K562 (cell line): ENCODE data around the gene UBR4. TPM values are rescaled to one million over a fixed set of nuclear protein-coding genes. Genes with fewer than 3 reads are reported as not detected.

Experiments
- EZH2 ChIP-seq: IDR thresholded peaks from 2 replicates; pipeline ENCODE4 v1.6.1; 2012; ENCODE audit warnings: low read depth, mild to moderate bottlenecking, inconsistent platforms, low read length, borderline replicate concordance
- TEAD4 ChIP-seq, 2 experiments: sonication (generic) in 1 of 2; formaldehyde crosslinking in 1 of 2; IDR thresholded peaks; 2 replicates each; pipeline versions ENCODE4 v1.6.1 to v1.8.0; 2012 to 2022; ENCODE audit warnings: borderline replicate concordance in 1 of 2, inconsistent platforms in 1 of 2, low read length in 1 of 2, mild to moderate bottlenecking in 1 of 2, missing genetic modification reagents in 1 of 2
- YY1 ChIP-seq, 3 experiments: IDR thresholded peaks; 2 replicates each; pipeline ENCODE4 v1.6.1; 2011; ENCODE audit warnings: low read length in 2 of 3, mild to moderate bottlenecking in 2 of 3, moderate library complexity in 2 of 3, borderline replicate concordance in 1 of 3, control low read depth in 1 of 3, low read depth in 1 of 3; ENCODE audit not compliant: insufficient read depth in 3 of 3, insufficient replicate concordance in 2 of 3, control insufficient read depth in 1 of 3, insufficient read length in 1 of 3; ENCODE audit errors: extremely low read depth in 1 of 3
- ZEB2 ChIP-seq: fragments of 450-650 bp; IDR thresholded peaks from 2 replicates; pipeline ENCODE4 v1.6.1; 2016
- ZKSCAN3 ChIP-seq: fragments of 250-450 bp; sonication (Bioruptor Pico); IDR thresholded peaks from 2 replicates; pipeline ENCODE4 v1.4.0; 2020
- ZNF316 ChIP-seq: fragments of 450-650 bp; IDR thresholded peaks from 2 replicates; pipeline ENCODE4 v1.6.1; 2016
- ZNF740 ChIP-seq, 3 experiments: fragments of 200-800 bp in 1 of 3; sonication (Bioruptor generic) in 1 of 3; sonication (generic) in 1 of 3; formaldehyde crosslinking in 1 of 3; IDR thresholded peaks; 2 replicates each; pipeline versions ENCODE4 v1.6.1 to v1.8.0; 2016 to 2022; ENCODE audit warnings: mild to moderate bottlenecking in 2 of 3, missing compliant biosample characterization in 2 of 3, missing genetic modification characterization in 2 of 3, missing genetic modification reagents in 1 of 3
- polyA plus RNA-seq, 8 experiments: library from polyadenylated mRNA; depleted of rRNA in 4 of 8; stranded (reverse) in 5 of 8; unstranded in 3 of 8; fragments of >200 nt; fragmentation: Nextera tagmentation in 2 of 8; fragmentation: Illumina TruSeq in 1 of 8; extraction: Ambion mirVana in 2 of 8; extraction: Trizol in 1 of 8; gene quantifications; 2 replicates each; pipeline versions ENCODE4 v1.2.1 to v1.2.3, GENCODE V29; 2011 to 2014; ENCODE audit warnings: inconsistent platforms in 1 of 8, missing spikeins in 1 of 8
- total RNA-seq, 7 experiments: library from RNA; depleted of rRNA in 6 of 7; stranded (reverse); fragments of >200 nt in 6 of 7; fragmentation: Illumina TruSeq in 2 of 7; extraction: Trizol in 2 of 7; gene quantifications; 2 replicates each; pipeline versions ENCODE4 v1.2.1 to v1.2.3, GENCODE V29; 2011 to 2021; ENCODE audit warnings: low replicate concordance in 1 of 7
- TF ChIP-seq, protein P1 (sequence below): fragments of 450-650 bp; IDR thresholded peaks from 2 replicates; pipeline ENCODE4 v1.6.1; 2016; ENCODE audit warnings: low read depth, mild to moderate bottlenecking, moderate library complexity
- TF ChIP-seq, protein P2 (sequence below): fragments of 450-650 bp; formaldehyde crosslinking; IDR thresholded peaks from 2 replicates; pipeline ENCODE4 v1.4.0; 2020; ENCODE audit warnings: mild to moderate bottlenecking
- TF ChIP-seq, protein P3 (sequence below): sonication (generic); formaldehyde crosslinking; IDR thresholded peaks from 2 replicates; pipeline ENCODE4 v1.8.0; 2023; ENCODE audit warnings: mild to moderate bottlenecking, missing genetic modification reagents

The UBR4 gene
- total and polyA plus RNA-seq, 9 of the 15 experiments (the other 6 are each of a cell fraction or from before 2014, with no cell fraction given): 55.4 to 277 (median 123) TPM

- peak in 1 of 3 experiments; percentile 27 for TF ChIP-seq YY1 (IDR thresholded peaks at IDR 0.05; ENCODE audit: borderline replicate concordance in 1 of 3, control insufficient read depth in 1 of 3, extremely low read depth in 1 of 3, insufficient read depth in 3 of 3, insufficient read length in 1 of 3, insufficient replicate concordance in 2 of 3, low read depth in 1 of 3, low read length in 2 of 3)
- TF ChIP-seq, protein P1, sequence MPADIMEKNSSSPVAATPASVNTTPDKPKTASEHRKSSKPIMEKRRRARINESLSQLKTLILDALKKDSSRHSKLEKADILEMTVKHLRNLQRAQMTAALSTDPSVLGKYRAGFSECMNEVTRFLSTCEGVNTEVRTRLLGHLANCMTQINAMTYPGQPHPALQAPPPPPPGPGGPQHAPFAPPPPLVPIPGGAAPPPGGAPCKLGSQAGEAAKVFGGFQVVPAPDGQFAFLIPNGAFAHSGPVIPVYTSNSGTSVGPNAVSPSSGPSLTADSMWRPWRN: peak; percentile 7; the same call in 1 of the 2 replicates
- TF ChIP-seq, protein P2, sequence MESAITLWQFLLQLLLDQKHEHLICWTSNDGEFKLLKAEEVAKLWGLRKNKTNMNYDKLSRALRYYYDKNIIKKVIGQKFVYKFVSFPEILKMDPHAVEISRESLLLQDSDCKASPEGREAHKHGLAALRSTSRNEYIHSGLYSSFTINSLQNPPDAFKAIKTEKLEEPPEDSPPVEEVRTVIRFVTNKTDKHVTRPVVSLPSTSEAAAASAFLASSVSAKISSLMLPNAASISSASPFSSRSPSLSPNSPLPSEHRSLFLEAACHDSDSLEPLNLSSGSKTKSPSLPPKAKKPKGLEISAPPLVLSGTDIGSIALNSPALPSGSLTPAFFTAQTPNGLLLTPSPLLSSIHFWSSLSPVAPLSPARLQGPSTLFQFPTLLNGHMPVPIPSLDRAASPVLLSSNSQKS (CRISPR knock-in tag): no peak
- TF ChIP-seq TEAD4 (IDR thresholded peaks at IDR 0.05; ENCODE audit: low read length): peak; percentile 54
- no peak for TF ChIP-seq TEAD4 (CRISPR knock-in tag; IDR thresholded peaks at IDR 0.05; ENCODE audit: borderline replicate concordance)
- TF ChIP-seq ZNF740 (CRISPR knock-in tag; IDR thresholded peaks at IDR 0.05): 0 out of 2 replicates have a peak, but pooled peaks have one; percentile 8
- no peak for TF ChIP-seq ZNF740 (tag; IDR thresholded peaks at IDR 0.05)
- TF ChIP-seq EZH2: no peak
- TF ChIP-seq ZEB2: no peak
- peak; percentile 93 for TF ChIP-seq ZNF316
- TF ChIP-seq, protein P3, sequence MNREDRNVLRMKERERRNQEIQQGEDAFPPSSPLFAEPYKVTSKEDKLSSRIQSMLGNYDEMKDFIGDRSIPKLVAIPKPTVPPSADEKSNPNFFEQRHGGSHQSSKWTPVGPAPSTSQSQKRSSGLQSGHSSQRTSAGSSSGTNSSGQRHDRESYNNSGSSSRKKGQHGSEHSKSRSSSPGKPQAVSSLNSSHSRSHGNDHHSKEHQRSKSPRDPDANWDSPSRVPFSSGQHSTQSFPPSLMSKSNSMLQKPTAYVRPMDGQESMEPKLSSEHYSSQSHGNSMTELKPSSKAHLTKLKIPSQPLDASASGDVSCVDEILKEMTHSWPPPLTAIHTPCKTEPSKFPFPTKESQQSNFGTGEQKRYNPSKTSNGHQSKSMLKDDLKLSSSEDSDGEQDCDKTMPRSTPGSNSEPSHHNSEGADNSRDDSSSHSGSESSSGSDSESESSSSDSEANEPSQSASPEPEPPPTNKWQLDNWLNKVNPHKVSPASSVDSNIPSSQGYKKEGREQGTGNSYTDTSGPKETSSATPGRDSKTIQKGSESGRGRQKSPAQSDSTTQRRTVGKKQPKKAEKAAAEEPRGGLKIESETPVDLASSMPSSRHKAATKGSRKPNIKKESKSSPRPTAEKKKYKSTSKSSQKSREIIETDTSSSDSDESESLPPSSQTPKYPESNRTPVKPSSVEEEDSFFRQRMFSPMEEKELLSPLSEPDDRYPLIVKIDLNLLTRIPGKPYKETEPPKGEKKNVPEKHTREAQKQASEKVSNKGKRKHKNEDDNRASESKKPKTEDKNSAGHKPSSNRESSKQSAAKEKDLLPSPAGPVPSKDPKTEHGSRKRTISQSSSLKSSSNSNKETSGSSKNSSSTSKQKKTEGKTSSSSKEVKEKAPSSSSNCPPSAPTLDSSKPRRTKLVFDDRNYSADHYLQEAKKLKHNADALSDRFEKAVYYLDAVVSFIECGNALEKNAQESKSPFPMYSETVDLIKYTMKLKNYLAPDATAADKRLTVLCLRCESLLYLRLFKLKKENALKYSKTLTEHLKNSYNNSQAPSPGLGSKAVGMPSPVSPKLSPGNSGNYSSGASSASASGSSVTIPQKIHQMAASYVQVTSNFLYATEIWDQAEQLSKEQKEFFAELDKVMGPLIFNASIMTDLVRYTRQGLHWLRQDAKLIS (CRISPR knock-in tag): 0 out of 2 replicates have a peak, but pooled peaks have one; percentile 37
- no peak for TF ChIP-seq ZKSCAN3 (CRISPR knock-in tag)
These were observed 552 bp downstream of the UBR4 start (continued) for GRCh38 chr1:19209439-19209989.
